Ascending aorta (tissue), 2 donors: ENCODE measurements around the gene BCL2L15. TPM values are rescaled to one million over a fixed set of nuclear protein-coding genes. Genes with fewer than 3 reads are reported as not detected.

Source experiments
- DNase-seq, 2 donors: peaks; one replicate each; pipeline ENCODE4 v3.0.0-alpha.2; 2019; ENCODE audit warnings: low spot score in 2 of 2
- H3K27ac ChIP-seq, 2 donors: fragments of 200-600 bp; sonication (generic); one replicate each; pipeline ENCODE4 v1.5.1; 2016 to 2017; ENCODE audit warnings: mild to moderate bottlenecking in 1 of 2
- H3K27me3 ChIP-seq: fragments of 200-600 bp; sonication (generic); one replicate; pipeline ENCODE4 v1.5.1; 2017
- H3K36me3 ChIP-seq, 2 donors: fragments of 200-600 bp; sonication (generic); one replicate each; pipeline ENCODE4 v1.5.1; 2016
- H3K4me1 ChIP-seq, 2 donors: fragments of 200-600 bp; sonication (generic); one replicate each; pipeline ENCODE4 v1.5.1; 2016 to 2017; ENCODE audit warnings: mild to moderate bottlenecking in 1 of 2
- H3K4me3 ChIP-seq, 2 donors: fragments of 200-600 bp; sonication (generic); one replicate each; pipeline ENCODE4 v1.5.1; 2016 to 2017; ENCODE audit warnings: mild to moderate bottlenecking in 1 of 2
- H3K9me3 ChIP-seq, 2 donors: fragments of 200-600 bp; sonication (generic); one replicate each; pipeline ENCODE4 v1.5.1; 2016
- intact Hi-C: fragments of 100-400 bp; cut with DNase I; formaldehyde crosslinking; loops from one replicate; pipeline ENCODE4 v1.15.1; 2023
- total RNA-seq: library from RNA; depleted of rRNA; stranded (reverse); fragments of >200 nt; gene quantifications from one replicate; pipeline ENCODE4 v1.1.0, GENCODE V29; 2016
- TF ChIP-seq, protein P1 (sequence below), 3 experiments: fragments of 200-600 bp in 2 of 3; fragments of 450-650 bp in 1 of 3; sonication (generic) in 2 of 3; IDR thresholded peaks; one replicate each; pipeline ENCODE4 v1.5.1; 2016 to 2019; ENCODE audit warnings: antibody characterized with exemption in 3 of 3, mild to moderate bottlenecking in 1 of 3, moderate library complexity in 1 of 3

The BCL2L15 gene
- total RNA-seq, 1 donor from 2014 or later = not detected

DNA sequence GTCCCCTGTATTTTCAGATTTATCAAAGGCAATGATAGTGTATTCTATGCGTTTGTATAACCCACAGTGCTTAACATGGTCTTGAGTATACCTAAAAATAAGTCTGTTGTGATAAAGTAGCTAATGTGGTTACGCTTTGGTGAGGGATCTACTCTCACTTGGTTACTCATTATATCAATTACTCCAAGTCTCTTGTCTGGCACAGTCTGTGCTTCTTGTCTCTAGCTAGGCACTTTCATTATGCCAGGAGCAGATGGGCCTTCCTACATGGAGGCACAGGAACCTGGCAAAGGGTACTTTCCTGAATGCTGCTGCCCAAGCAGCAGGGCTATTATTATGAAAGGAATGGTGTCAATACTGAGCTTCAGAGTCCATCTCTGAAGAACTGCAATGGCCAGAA lies 11.7 kb downstream of the BCL2L15 start:
- Histone ChIP-seq H3K27me3 (no peaks in the 10 kb centered on the region), H3K9me3 (no peaks in the 10 kb centered on the region), H3K4me3 (no peak overlapping the region), H3K4me1 (no peaks in the 10 kb centered on the region), H3K36me3 (no peaks in the 10 kb centered on the region), H3K27ac (no peak overlapping the region)
- intact Hi-C loops = no loop called here
- DNase-seq = no peak
- TF ChIP-seq, protein P1, sequence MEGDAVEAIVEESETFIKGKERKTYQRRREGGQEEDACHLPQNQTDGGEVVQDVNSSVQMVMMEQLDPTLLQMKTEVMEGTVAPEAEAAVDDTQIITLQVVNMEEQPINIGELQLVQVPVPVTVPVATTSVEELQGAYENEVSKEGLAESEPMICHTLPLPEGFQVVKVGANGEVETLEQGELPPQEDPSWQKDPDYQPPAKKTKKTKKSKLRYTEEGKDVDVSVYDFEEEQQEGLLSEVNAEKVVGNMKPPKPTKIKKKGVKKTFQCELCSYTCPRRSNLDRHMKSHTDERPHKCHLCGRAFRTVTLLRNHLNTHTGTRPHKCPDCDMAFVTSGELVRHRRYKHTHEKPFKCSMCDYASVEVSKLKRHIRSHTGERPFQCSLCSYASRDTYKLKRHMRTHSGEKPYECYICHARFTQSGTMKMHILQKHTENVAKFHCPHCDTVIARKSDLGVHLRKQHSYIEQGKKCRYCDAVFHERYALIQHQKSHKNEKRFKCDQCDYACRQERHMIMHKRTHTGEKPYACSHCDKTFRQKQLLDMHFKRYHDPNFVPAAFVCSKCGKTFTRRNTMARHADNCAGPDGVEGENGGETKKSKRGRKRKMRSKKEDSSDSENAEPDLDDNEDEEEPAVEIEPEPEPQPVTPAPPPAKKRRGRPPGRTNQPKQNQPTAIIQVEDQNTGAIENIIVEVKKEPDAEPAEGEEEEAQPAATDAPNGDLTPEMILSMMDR (IDR thresholded peaks at IDR 0.05) = no peak

- TF ChIP-seq, protein P1 (IDR thresholded peaks at IDR 0.05) = no peak
- no peaks in the 10 kb centered on the region for H3K27me3 ChIP-seq
- intact Hi-C loops = no loop called here
- no peak overlapping the region for H3K27ac ChIP-seq
- no peak for DNase-seq
- no peaks in the 10 kb centered on the region for H3K9me3 ChIP-seq
- no peaks in the 10 kb centered on the region for H3K36me3 ChIP-seq
- no peaks in the 10 kb centered on the region for H3K4me1 ChIP-seq
- H3K4me3 ChIP-seq = no peak overlapping the region
These were observed 13.1 kb downstream of the BCL2L15 start for GRCh38 chr1:113874012-113874879.

- Histone ChIP-seq H3K4me3 (no peak overlapping the region), H3K27me3 (no peaks in the 10 kb centered on the region), H3K4me1 (no peaks in the 10 kb centered on the region), H3K27ac (peak overlapping the region; percentile 35 to 56), H3K36me3 (no peaks in the 10 kb centered on the region), H3K9me3 (no peaks in the 10 kb centered on the region)
- intact Hi-C loops = no loop called here
- no peak for DNase-seq
- TF ChIP-seq, protein P1 (IDR thresholded peaks at IDR 0.05) = no peak
These were observed 15.0 kb downstream of the BCL2L15 start for GRCh38 chr1:113872219-113872935.

DNA sequence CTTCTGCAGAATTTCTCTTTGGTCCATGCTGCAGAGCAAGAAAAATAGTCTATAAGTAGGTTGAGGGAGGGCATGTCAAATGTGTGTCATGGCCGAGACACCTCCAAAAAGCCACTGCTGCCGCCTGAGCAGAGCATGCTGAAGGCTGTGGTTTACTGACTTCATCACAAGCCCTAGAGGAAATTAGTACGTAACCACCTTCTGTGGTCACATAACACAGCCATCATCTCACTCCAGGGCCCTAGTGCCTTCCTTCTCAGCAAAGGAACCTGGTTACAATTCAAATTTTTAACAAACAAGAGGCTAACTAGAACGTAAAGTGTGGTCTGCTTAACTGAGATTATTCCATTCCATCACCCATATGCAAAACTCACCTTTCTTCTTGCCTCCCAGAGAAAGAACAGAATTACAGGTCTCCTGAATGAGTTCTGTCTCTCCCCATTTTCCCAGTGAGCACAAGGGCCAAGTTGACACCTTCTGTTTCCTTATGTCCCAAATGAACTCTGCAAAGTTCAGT lies 15.7 kb downstream of the BCL2L15 start, which contains the start of gene PTPN22:
PTPN22 (minus strand) TSS at position 116 of the 517 bp plus-strand sequence.
- TF ChIP-seq, protein P1 (IDR thresholded peaks at IDR 0.05) = no peak
- Histone ChIP-seq H3K4me3 (peak within 1 kb of the TSS in 1 of 2 donors; percentile 26), H3K27me3 (no peaks in the 10 kb centered on the region), H3K4me1 (no peaks in the 10 kb centered on the region), H3K27ac (peak within 1 kb of the TSS; percentile 35 to 56), H3K36me3 (no peaks in the 10 kb centered on the region), H3K9me3 (no peaks in the 10 kb centered on the region)
- intact Hi-C loops = no loop called here
- peak; percentile 34 to 74 for DNase-seq

GRCh38 chr1:113870778-113871177 lies 16.6 kb downstream of the BCL2L15 start:
- TF ChIP-seq, protein P1 (IDR thresholded peaks at IDR 0.05) = no peak
- DNase-seq = no peak
- intact Hi-C loops = no loop called here
- no peaks in the 10 kb centered on the region for H3K9me3 ChIP-seq
- no peaks in the 10 kb centered on the region for H3K4me1 ChIP-seq
- no peak overlapping the region for H3K27ac ChIP-seq
- H3K4me3 ChIP-seq = peak overlapping the region in 1 of 2 donors; percentile 26
- no peaks in the 10 kb centered on the region for H3K27me3 ChIP-seq
- no peaks in the 10 kb centered on the region for H3K36me3 ChIP-seq
